ENCODE data around the gene MARF1. TPM values are rescaled to one million over a fixed set of nuclear protein-coding genes. Genes with fewer than 3 reads are reported as not detected.
"Not testable (repeated sequence)": the region's sequence is repeated elsewhere in the genome, so short reads cannot be mapped to it uniquely, and the experiment has no call there.

Gene MARF1
- polyA plus RNA-seq, 4 donors, result 45.5 to 64.0 (median 56.0) TPM

DNA sequence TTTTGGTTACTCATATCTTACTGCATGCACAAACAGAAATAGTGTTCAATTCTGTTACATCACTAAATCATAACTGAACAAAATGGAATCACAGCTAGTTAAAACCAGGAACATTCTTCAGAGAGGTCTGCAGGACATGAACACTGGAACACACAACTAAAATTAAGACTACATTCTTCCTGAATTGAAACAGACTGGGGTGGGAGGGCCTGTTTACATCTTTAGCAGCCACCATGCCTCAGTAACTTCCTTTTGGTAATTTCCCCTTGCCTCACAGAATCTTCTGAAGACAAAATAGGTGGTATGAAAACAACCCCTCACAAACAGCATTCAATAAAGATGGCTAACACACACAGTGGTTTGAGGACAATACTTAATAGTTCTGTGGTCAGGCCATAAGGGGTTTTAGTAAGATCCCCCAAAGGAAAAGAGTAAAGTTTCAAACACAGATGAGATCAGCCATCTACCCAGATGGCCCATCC, 6.5 kb downstream of the MARF1 start:
- no peak for DNase-seq (ENCODE audit: low read depth in 4 of 4, low spot score in 3 of 4)

DNA sequence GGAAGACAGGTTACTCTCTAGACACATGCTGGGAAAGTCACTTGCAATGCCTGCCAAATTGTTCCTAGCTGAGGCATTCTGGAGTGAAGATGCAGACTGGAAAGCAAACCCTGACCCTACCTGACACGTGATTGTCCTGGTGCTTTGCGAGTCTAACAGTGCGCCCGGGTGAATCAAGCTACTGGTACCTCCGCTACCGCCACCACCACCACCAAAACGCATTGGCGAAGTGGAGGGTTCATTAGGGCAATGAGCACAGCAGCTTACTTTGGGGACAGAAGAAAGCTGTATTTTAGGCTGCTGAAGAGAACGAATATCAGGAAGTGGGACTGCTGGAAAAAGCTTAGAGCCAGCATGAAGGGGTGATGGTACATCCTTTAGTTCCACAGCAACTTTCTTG, 7.0 kb downstream of the MARF1 start:
- no peak for DNase-seq (ENCODE audit: low read depth in 4 of 4, low spot score in 3 of 4)

DNA sequence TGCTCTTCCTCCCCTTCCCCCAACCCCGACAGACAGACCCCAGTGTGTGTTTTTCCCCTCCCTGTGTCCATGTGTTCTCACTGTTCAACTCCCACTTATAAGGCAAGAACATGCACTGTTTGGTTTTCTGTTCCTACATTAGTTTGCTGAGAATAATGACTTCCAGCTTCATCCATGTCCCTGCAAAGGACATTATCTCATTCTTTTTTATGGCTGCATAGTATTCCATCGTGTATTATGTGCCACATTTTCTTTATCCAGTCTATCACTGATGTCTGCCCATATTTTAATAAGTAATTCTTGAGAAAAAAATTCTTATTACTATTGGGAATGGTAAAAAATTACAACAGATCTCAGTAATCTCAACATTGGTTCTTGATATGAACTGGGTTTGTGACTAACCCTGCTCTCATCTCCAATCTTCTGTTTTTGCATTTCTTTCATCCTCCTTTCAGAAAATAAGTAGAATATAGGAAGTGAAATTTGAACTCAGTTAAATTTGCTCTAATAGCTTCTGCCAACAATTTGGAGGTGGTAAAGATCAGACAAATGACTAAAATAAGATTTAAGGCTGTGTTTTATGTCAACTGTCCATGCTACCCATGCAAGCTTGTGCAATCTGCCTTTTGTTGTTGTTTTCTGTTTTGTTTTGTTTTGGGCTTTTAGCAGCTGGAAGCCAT, 11.1 kb downstream of the MARF1 start:
- no peak for DNase-seq (ENCODE audit: low read depth in 4 of 4, low spot score in 3 of 4)

DNA sequence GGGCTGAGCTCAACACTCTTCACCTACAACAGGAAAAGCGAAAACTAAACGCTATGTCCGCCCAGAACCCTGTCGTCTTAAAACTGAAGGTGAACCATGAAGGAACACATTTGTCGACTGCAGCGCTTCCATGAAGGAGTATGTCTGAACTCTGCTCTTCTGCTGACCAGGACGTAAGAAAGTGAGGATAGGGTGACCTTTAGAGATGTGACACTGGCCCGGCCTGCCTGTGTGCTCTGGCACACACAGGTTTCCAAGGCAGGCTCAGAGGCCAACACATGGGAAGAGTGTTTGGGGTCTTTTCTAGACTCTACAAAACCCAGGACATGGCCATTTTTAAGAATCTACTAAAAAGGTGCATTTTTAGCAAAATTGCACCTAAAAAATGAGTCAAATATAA, 21.1 kb downstream of the MARF1 start:
- no peak for DNase-seq (ENCODE audit: low read depth in 4 of 4, low spot score in 3 of 4)

DNA sequence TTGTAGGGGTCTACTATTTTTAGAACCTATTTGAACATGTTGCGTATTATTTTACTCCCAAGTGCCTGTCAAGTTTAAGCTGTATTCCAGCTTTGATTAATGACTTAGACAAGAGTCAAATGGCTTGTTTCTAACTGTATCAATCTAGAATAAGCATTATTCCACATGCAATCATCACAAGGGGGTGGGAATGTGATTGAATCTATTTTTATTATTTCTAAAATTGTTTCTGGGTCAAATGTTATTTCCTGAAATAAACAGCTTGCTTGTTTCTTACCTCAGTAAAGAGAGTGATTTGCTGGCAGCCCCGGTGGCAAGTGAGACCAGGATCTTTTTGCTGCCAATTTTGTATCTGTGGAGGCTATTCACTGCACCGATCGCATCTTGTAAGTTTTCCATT, 21.5 kb downstream of the MARF1 start:
- no peak for DNase-seq (ENCODE audit: low read depth in 4 of 4, low spot score in 3 of 4)

DNA sequence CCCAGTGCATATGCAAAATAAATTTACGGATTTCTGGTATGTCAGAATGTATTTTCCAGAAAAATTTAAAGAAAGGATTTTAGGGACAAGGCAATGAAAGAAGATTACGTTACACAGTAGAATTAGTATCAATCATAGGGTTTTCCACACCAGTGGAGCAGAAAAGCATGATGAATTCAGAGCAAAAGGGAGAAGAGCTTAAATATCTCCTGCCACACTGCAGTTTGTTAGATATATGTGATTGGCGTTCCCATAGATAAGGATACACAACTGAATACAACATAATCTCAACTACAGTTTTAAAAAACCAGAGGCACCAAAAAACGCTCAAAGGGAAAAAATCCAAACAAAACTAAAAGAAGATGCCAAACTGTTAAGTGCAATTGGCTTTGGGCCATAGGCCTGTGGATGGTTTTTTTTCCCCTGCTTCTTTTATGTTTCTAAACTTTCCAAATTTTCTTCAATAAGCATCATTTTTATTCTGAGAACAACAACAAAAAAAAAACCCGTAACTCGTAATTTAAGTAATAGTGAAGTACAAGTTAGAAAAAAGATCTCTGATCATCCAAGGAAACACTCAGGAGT, 22.3 kb downstream of the MARF1 start:
- no peak for DNase-seq (ENCODE audit: low read depth in 4 of 4, low spot score in 3 of 4)

DNA sequence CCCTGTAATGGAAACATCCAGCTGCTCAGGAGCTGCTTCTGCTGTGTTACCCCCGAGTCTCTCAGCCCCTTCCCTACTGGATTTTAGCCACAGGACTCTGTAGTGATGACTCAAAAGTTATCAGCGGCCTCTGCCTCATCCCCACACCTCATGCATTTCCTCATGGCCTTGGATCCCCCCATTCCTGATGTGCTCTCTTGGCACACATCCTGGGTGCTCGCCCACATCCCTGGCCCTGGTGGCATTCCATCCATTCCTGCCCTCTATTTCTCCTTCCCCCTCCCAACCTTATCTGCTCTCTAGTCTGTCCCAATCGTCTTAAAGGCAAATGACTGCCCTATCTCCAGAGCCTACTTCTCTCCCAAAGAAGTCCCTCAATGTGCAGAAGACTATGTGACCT, 24.6 kb downstream of the MARF1 start:
- DNase-seq (ENCODE audit: low read depth in 4 of 4, low spot score in 3 of 4), result no peak

DNA sequence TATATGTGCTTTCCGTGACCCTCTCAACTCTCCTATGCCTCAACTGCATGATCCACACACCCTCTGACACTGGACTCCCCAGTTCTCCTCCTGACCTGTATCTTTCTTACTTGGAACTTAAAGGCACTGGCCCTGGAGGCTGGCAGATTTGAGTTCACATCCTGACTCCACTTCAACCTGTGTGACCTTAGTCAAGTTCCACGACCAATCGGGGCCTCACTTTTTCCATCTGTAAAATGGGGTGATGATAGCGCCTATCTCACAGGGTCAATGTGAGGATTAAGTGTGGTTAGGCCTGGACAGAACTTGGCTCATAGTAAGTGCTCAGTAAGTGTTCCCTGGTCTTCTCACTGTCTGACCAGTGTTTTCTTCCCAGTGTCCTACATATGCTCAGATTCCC, 25.1 kb downstream of the MARF1 start:
- DNase-seq (ENCODE audit: low read depth in 4 of 4, low spot score in 3 of 4), result no peak

DNA sequence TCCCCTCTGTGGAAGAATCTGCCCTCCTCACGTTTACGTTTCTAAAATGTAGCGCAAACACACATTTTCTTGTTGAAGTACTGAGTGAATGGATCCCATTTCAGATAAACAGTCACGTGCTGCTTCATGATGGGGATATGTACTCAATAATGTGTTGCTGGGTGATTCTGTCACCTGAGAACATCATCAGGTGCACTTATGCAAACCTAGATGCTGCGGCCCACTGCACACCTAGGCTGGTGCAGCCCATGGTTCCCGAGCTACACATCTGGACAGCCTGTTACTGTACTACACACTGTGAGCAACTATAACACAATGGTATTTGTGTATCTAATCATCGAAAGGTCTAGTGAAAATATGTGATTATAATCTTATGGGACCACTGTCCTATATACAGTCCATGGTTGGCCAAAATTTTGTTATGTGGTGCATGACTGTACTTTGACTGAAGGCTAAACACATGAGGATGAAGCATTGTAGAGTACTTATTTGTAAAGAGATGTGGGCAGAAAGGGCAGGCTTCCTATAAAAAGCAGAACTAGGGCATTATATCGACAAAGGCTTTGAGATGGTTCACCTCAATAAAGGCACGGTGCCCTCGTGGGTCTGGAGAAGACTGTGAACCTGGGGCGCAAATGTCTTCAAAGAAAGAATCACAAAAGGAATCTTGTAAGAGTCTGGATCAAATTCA, 26.3 kb downstream of the MARF1 start:
- no peak for DNase-seq (ENCODE audit: low read depth in 4 of 4, low spot score in 3 of 4)

DNA sequence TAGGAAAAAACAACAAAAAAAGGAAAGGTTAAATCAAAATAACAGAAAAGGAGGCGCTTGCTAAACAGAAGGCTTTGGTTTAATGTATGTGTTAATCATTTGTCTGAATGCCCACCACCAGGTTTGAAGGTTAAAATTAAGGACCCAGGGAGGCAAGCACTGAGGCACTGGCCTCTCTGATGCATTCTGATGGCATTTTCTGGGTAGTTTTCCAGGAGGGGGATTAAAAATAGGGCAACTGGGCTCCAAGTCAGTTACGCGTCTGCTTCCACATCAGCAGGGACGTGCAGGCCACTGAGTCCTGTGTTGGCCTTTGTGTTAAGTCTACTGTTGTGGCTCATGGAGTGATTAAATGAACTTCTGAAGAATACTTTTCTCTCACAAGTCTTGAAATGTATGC, 26.9 kb downstream of the MARF1 start:
- DNase-seq (ENCODE audit: low read depth in 4 of 4, low spot score in 3 of 4), result no peak

DNA sequence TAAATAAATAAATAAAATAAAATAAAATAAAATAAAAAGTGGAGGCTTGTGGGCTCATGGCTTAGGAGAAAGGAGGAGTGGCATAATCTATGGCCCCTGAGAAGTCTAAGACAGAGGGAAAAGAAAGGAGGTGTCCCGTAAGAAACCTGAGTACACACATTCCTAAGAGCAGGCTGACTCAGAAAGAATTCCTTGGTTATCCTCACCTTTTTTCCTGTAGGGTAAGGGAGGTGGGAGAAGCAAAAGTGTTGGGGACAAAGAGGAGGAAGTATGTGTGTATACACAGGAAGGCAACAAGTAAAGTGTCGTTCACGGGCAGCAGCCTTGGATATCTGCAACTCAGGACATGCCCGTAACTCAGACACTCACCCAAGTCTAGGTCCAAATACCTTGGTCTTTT, 29.3 kb downstream of the MARF1 start:
- DNase-seq (ENCODE audit: low read depth in 4 of 4, low spot score in 3 of 4), result no peak

DNA sequence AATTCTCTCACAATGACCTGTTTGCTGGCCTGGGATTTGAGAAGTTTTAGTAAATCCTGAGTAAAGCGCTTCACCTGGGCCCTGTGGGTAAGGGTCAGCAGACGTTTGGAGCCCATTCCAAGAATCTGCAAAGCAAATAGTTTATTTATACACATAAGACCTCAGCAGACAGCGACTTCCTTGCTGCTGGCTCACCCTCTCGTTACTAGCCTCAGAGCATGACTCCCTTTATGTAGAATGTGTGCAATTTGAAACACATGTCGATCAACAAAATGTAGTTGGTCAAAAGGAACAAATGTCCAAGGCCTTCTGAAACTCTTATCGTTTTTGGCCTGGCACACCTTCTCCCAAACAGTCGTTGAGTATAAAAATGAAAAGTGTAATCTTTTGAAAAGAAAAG, 31.3 kb downstream of the MARF1 start:
- DNase-seq (ENCODE audit: low read depth in 4 of 4, low spot score in 3 of 4), result no peak

DNA sequence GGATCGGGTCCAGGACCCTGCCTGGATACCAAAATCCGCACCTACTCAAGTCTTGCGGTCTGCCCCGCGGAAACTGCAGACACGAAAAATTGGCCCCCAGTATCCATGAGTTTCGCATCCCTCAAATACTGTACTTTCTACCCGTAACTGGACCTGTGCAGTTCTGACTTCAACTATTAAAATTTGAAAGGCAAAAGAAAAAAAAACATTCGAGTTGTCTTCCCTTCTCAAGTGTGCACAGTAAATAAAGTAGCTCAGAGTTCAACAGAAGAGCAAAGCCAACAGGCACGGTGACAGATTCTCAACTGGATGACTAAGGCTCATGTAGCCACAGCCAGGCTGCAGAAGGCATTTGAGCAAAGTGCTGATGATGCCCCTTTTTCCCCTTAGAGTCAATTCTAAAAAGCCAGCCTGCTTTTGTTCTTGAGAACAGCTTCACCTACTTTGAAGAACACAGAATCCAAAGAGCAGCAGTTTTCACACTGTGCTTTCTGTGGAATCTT, 32.5 kb downstream of the MARF1 start:
- DNase-seq (ENCODE audit: low read depth in 4 of 4, low spot score in 3 of 4), result no peak

DNA sequence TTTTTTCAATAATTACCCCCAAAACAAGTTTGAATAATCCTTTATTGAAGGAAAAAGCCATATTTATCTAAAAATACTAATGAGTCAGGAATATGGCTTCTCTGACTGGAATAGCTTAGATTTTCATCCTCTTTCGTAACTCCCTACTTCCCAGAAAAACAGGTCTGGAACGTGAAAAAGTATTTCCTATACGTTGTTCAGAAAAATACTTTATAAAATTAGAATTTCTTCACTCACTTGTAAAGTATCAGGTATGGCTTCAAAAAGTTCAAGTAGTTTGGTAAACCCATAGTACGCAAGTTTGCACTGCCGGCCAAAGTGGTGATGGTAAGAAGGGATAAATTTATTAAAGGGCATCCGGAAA, 33.7 kb downstream of the MARF1 start:
- no peak for DNase-seq (ENCODE audit: low read depth in 4 of 4, low spot score in 3 of 4)

DNA sequence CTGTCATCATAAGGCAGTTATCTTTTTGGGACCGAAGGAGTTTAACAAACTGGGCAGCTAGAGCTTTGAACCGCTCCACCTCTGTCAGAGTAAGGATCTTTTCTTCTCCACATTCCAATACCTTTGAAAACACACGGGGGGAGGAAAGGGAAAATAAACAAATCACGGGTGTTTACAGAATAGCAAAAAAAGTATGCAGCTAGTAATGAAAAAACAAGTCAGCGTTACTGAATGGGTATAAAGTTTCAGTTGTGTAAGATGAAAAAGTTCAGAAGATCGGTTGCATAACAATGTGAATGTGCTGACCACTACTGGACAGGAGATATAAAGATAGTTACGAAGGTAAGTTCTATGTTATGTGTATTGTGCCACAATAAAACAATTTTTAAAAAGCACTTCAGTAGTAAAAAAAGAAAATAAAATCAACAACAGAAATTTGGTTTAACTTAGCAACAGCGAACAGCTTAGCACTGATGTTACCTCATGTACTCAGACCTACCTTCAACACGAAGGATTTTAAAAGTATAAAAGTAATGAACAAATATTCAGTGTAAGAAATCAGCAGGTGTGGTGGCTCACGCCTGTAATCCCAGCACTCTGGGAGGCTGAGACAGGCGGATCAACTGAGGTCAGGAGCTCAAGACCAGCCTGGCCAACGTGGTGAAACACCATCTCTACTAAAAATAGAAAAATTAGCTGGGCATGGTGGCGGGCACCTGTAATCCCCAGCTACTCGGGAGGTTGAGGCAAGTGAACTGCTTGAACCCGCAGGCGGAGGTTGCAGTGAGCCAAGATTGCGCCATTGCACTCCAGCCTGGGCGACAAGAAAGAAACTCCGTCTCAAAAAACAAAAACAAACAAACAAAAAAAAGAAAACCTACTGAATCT, 34.3 kb downstream of the MARF1 start:
- DNase-seq (ENCODE audit: low read depth in 4 of 4, low spot score in 3 of 4), result no peak

DNA sequence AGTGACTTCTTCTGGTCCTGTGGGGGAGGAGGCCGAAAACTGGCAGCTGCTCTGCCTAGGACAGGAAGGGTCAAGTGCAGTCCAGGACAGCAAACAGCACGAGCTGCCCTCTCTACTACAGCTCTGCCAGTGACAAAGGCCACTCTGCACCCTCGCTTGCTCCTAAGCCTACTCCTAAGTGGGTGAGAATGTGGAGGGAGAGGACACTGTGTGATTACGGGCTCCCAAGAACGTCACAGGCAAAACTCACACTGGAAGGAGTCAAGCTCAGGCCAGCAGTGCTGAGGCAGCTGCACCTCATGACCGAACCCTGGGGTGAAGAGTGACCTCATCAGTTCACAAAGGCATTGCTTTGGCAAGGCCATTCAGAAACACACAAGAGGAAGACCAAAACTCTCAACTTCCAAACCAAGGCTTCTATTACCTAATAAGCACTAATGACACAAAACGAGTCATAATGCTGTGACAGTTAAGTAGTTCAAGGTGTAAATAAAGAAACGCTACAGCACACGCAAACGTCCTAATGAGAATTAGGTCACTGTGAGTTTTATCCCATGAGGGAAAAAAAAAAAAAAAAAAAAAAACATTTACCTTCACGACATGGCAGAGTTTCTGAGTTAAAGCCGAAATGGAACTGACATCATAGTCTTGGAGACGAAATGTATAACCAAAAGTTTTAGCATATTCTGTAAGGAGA, 35.1 kb downstream of the MARF1 start:
- DNase-seq (ENCODE audit: low read depth in 4 of 4, low spot score in 3 of 4), result no peak

DNA sequence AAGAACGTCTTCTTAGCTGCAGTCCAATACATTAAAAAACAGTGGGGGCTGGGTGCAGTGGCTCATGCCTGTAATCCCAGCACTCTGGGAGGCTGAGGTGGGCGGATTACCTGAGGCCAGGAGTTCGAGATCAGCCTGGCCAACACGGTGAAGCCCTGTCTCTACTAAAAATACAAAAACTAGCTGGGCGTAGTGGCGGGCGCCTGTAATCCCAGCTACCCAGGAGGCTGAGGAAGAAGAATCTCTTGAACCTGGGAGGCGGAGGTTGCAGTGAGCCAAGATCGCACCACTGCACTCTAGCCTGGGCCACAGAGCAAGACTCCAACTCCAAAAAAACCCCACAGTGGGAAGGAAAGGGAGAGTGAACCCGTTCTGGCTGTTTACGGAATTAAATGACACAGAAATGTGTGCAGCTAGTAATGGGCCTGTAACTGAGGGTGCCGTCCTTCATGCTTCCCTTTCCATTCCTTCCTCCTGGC, 35.7 kb downstream of the MARF1 start:
- DNase-seq (ENCODE audit: low read depth in 4 of 4, low spot score in 3 of 4), result not testable (repeated sequence)

DNA sequence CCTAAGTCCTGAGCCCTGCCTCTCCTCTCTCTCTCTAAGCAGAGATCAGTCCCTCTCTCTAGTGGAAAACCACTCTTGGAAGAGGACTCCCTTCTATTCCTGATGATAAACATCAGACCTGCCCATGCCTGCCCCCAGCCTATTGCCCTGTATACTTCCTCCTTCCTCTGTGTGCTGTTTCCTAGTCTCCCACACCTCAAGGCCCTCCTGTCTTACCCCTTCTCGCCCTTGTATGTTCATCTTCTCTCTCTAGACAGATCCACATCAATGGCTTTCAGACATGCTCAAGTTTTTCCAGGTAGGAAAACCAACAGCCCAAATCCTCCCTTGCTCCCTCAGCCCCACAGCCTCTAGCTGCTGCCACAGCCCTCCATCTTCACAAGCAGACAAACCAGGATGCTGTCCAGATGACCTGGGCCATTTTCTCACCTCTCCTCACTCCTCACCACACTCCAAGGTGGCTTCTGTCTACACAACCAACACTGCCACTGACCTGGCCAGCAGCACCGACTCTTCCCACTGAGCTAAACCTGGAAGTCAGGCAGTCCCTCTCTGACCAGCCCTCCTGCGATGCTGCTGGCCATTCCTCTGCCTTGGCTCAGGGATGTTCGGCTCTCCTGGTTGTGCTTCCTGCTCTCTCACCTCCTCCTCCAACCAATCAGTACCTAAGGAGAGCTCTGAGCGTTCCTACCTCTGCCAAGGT, 36.3 kb downstream of the MARF1 start:
- DNase-seq (ENCODE audit: low read depth in 4 of 4, low spot score in 3 of 4), result no peak

DNA sequence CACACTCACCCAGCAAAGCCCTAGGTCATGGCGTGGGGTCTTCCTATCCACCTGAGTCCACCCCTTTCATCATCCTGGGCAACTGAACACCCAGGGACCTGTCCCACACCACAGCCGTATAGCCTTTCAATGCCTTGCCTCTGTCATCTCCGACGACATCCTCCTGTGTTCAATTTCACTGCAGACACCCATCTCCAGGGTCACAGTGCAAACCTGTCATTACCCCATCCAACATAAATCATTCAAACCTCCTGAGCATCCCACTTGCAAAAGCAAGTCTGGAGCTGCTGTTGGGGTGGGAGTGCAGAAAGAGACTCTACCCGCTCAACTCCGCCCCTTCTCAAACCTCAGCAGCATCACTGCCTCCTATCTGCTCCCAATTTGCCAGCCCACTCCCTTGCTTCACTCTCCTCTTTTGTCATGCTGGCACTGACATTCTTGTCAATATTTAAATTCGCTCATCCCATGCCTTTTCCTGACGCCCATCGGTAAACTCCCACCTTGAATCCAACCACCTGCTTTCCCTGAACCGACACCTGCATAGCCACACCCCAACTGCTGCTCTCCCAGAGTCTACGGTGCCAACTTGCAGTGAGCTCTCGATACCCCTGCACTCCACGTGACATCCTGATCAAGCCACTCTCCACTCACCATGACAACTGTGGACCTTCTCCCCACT, 37.0 kb downstream of the MARF1 start:
- DNase-seq (ENCODE audit: low read depth in 4 of 4, low spot score in 3 of 4), result no peak

Measured in right renal pelvis (tissue), 4 donors.